ENCODE results near the gene GATM. TPM values are rescaled to one million over a fixed set of nuclear protein-coding genes. Genes with fewer than 3 reads are reported as not detected.

The GATM gene
- total RNA-seq, 3 donors from 2014 or later, result 7.7 to 21.2 (median 8.9) TPM

DNA sequence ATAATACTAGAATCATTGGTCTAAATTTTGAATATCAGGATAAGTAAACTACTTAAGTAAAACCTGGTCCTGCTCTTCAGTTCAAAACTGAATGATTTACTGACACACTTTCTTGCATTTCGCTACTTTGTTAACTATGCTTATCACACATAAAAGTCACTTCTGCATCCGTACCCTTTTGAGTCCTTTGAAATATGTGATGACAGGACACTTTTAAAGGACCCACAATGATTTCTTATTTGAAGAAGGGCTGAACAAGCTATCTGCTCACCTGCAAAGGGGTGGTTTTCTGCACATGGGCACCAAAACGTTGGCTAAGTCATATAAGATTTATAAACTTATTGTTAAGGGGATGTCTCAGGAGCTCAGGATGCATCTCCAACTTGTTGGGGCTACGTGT, 15.0 kb downstream of the GATM start:
- TF ChIP-seq, protein P1, sequence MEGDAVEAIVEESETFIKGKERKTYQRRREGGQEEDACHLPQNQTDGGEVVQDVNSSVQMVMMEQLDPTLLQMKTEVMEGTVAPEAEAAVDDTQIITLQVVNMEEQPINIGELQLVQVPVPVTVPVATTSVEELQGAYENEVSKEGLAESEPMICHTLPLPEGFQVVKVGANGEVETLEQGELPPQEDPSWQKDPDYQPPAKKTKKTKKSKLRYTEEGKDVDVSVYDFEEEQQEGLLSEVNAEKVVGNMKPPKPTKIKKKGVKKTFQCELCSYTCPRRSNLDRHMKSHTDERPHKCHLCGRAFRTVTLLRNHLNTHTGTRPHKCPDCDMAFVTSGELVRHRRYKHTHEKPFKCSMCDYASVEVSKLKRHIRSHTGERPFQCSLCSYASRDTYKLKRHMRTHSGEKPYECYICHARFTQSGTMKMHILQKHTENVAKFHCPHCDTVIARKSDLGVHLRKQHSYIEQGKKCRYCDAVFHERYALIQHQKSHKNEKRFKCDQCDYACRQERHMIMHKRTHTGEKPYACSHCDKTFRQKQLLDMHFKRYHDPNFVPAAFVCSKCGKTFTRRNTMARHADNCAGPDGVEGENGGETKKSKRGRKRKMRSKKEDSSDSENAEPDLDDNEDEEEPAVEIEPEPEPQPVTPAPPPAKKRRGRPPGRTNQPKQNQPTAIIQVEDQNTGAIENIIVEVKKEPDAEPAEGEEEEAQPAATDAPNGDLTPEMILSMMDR (IDR thresholded peaks at IDR 0.05), result no peak
- Histone ChIP-seq H3K4me3 (no peak overlapping the region), H3K9me3 (no peaks in the 10 kb centered on the region), H3K4me1 (ENCODE audit: low read depth) (no peaks in the 10 kb centered on the region), H3K36me3 (ENCODE audit: low read depth) (no peaks in the 10 kb centered on the region)
- DNase-seq, result no peak
- intact Hi-C loops (cut with DNase I, micrococcal nuclease), result no loop called here
- ATAC-seq, result no peak

DNA sequence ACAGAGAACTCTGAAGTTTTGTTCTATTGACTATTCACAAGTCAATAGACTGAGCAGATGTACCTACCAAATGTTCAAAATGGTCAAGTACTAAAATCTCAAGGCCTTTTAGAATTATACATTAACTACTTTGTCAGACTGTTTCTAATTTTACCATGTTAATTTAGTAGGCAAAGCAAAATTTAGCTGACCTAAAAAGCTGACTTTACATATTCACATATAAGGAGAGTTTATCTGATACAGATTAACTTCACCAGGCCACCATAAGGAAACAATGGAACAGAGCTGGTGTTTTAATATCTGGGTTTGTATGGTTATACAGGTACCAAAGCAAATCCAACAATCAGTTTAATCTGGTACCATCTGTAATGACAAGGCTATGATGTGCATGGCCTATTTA, 15.9 kb downstream of the GATM start:
- TF ChIP-seq, protein P1 (IDR thresholded peaks at IDR 0.05), result no peak
- Histone ChIP-seq H3K36me3 (ENCODE audit: low read depth) (no peaks in the 10 kb centered on the region), H3K4me1 (ENCODE audit: low read depth) (no peaks in the 10 kb centered on the region), H3K9me3 (no peaks in the 10 kb centered on the region), H3K4me3 (no peak overlapping the region)
- intact Hi-C loops (cut with DNase I, micrococcal nuclease), result no loop called here
- ATAC-seq (no peak), DNase-seq (no peak)

DNA sequence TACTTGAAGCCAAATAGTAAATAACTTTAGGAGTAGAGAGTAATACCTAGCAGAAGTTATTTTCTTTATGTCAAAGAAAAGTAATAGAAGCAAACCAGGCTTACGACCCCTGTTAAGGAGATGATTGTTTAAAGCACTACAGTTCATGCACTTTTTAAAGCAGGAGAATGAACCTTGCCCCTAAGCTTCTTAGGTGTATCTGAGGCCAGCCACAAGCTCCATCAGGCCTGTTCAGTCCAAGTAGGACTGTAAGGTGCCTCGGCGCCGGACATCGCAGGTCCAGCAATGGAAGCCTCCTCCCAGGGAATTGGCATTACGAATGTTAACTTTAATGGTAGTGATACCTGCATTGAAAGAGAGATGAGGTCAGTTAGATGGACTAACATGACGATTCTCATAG, 16.5 kb downstream of the GATM start:
- TF ChIP-seq, protein P1 (IDR thresholded peaks at IDR 0.05), result no peak
- H3K4me1 ChIP-seq (ENCODE audit: low read depth), result no peaks in the 10 kb centered on the region
- no peak for DNase-seq
- no peak for ATAC-seq
- H3K36me3 ChIP-seq (ENCODE audit: low read depth), result no peaks in the 10 kb centered on the region
- H3K4me3 ChIP-seq, result no peak overlapping the region
- intact Hi-C loops (cut with DNase I, micrococcal nuclease), result no loop called here
- no peaks in the 10 kb centered on the region for H3K9me3 ChIP-seq

DNA sequence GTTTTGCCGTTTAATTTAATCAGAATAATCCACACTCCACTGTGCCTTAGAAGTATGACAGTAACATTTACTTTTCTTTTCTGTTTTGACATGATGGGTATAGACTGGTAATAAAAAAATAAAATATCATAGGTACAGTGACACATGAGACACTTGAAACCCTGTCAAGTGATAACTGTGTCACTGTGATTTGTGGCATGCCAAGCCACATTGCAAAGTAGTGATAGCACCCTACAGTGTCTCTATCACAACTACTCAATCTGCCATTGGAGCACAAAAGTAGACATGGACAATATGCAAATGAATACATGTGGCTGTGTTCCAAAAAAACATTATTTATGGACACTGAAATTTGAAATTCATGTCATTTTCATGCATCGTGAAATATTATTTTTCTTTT, 22.5 kb downstream of the GATM start:
- intact Hi-C loops (cut with DNase I, micrococcal nuclease), result no loop called here
- no peaks in the 10 kb centered on the region for H3K4me1 ChIP-seq (ENCODE audit: low read depth)
- DNase-seq (no peak), ATAC-seq (no peak)
- H3K36me3 ChIP-seq (ENCODE audit: low read depth), result no peaks in the 10 kb centered on the region
- TF ChIP-seq, protein P1 (IDR thresholded peaks at IDR 0.05), result no peak
- no peaks in the 10 kb centered on the region for H3K9me3 ChIP-seq
- no peak overlapping the region for H3K4me3 ChIP-seq

DNA sequence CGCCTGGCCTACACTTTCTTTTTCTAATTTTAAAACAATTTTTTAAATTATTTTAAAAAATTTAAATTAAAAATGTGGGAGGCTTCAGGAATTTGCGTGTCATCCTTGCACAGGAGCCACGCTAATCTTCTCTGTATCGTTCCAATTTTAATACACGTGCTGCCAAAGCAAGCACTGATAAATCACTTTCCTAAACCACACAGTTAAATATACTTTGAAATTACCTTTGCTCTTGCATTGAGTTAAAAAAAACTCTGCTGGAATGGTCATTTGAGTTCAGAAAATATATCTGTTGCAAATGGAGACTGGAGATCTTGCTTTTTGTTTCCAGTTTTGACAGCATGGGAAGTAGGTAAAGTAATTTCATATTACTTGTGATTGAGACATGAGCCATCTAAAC, 23.6 kb downstream of the GATM start:
- DNase-seq (no peak), ATAC-seq (no peak)
- intact Hi-C loops (cut with DNase I, micrococcal nuclease), result no loop called here

More for the DNA sequence above, 23.6 kb downstream of the GATM start:
- Histone ChIP-seq H3K4me1 (ENCODE audit: low read depth) (no peaks in the 10 kb centered on the region), H3K36me3 (ENCODE audit: low read depth) (no peaks in the 10 kb centered on the region), H3K9me3 (no peaks in the 10 kb centered on the region), H3K4me3 (no peak overlapping the region)
- TF ChIP-seq, protein P1 (IDR thresholded peaks at IDR 0.05), result no peak
